HCT116 (cell line): ENCODE results near the gene LEMD3. TPM values are rescaled to one million over a fixed set of nuclear protein-coding genes. Genes with fewer than 3 reads are reported as not detected.

Experiments used
- ATAC-seq: fragments of 200-7000 bp; cut with Tn5 transposase; 2 replicates; pipeline ENCODE4 v1.9.1; 2020; ENCODE audit warnings: mild to moderate bottlenecking, moderate library complexity
- BruUV-seq: library from RNA; stranded (reverse); fragments of 400-500 nt; replicated peaks from 2 replicates; lab custom pipeline; 2021; lab: Mats Ljungman, UMichigan
- CTCF ChIA-PET: fragments of 300-600 bp; sonication (Branson Sonifier 250); formaldehyde crosslinking; loops from one replicate; lab custom pipeline; 2021; ENCODE audit warnings: antibody characterized with exemption; lab: Charles Lee
- POLR2A ChIA-PET: fragments of 300-600, 350-600 bp; sonication (Branson Sonifier 250); formaldehyde crosslinking; loops from one replicate; lab custom pipeline; 2021; ENCODE audit warnings: antibody characterized with exemption; lab: Charles Lee
- RAD21 ChIA-PET, 2 experiments: fragments of 300-600 bp; sonication (Branson Sonifier 250); formaldehyde crosslinking; loops; one replicate each; lab custom pipeline; 2023; ENCODE audit warnings: low total read pairs in 2 of 2; ENCODE audit not compliant: uncharacterized antibody in 2 of 2, unreplicated experiment in 2 of 2, low non-redundant PET in 1 of 2; lab: Charles Lee
- DNase-seq: peaks from one replicate; pipeline ENCODE4 v3.0.0-alpha.2; 2010; ENCODE audit warnings: low read depth, low spot score
- H2AFZ ChIP-seq: fragments of 200-600 bp; shearing (Covaris generic), sonication (generic); 2 replicates; pipeline ENCODE4 v1.6.1; 2017; ENCODE audit warnings: low read depth, mixed run types, mixed read lengths, antibody characterized with exemption, low read length; ENCODE audit not compliant: poor library complexity, severe bottlenecking
- H3K27ac ChIP-seq: 2 replicates; pipeline ENCODE4 v1.5.1; 2012; ENCODE audit warnings: low read depth, low read length
- H3K27me3 ChIP-seq: fragments of 200-600 bp; sonication (generic); 2 replicates; pipeline ENCODE4 v1.6.1; 2016; ENCODE audit warnings: mixed run types, low read length, mixed read lengths; ENCODE audit not compliant: insufficient read depth
- H3K36me3 ChIP-seq, 2 experiments: fragments of 200-500 bp in 1 of 2; fragments of 200-600 bp in 1 of 2; sonication (Bioruptor generic) in 1 of 2; sonication (generic) in 1 of 2; 2 replicates each; pipeline versions ENCODE4 v1.5.1 to v1.6.1; 2014 to 2016; ENCODE audit warnings: low read length in 2 of 2, inconsistent platforms in 1 of 2, mixed read lengths in 1 of 2, mixed run types in 1 of 2; ENCODE audit not compliant: insufficient read depth in 2 of 2, control insufficient read depth in 1 of 2
- H3K4me1 ChIP-seq, 2 experiments: fragments of 200-600 bp in 1 of 2; sonication (generic) in 1 of 2; 2 replicates each; pipeline versions ENCODE4 v1.5.1 to v1.6.1; 2012 to 2017; ENCODE audit warnings: low read length in 2 of 2, inconsistent platforms in 1 of 2, mild to moderate bottlenecking in 1 of 2, mixed read lengths in 1 of 2, mixed run types in 1 of 2, moderate library complexity in 1 of 2; ENCODE audit not compliant: insufficient read depth in 2 of 2, control insufficient read depth in 1 of 2
- H3K4me2 ChIP-seq: fragments of 200-600 bp; sonication (generic); 2 replicates; pipeline ENCODE4 v1.6.1; 2017; ENCODE audit warnings: mixed run types, low read length, mixed read lengths
- H3K4me3 ChIP-seq, 2 experiments: fragments of 200-600 bp in 1 of 2; sonication (generic) in 1 of 2; replicated peaks in 1 of 2; 2 replicates each; pipeline ENCODE4 v1.5.1; 2011 to 2016; ENCODE audit warnings: low read length in 2 of 2, control low read depth in 1 of 2, low read depth in 1 of 2, mild to moderate bottlenecking in 1 of 2, mixed read lengths in 1 of 2, mixed run types in 1 of 2
- H3K79me2 ChIP-seq: fragments of 200-600 bp; sonication (generic); 2 replicates; pipeline ENCODE4 v1.6.1; 2017; ENCODE audit warnings: mild to moderate bottlenecking, mixed run types, low read length, moderate library complexity, mixed read lengths; ENCODE audit not compliant: insufficient read depth
- H3K9ac ChIP-seq: fragments of 200-600 bp; sonication (generic); 2 replicates; pipeline ENCODE4 v1.6.1; 2016; ENCODE audit warnings: low read length, mixed read lengths
- H3K9me2 ChIP-seq: fragments of 200-600 bp; sonication (generic), shearing (Covaris generic); 2 replicates; pipeline ENCODE4 v1.6.1; 2017; ENCODE audit warnings: mixed run types, mild to moderate bottlenecking, moderate library complexity; ENCODE audit not compliant: insufficient read depth
- H3K9me3 ChIP-seq, 2 experiments: fragments of 200-500 bp in 1 of 2; fragments of 200-600 bp in 1 of 2; sonication (Bioruptor generic) in 1 of 2; sonication (generic) in 1 of 2; 2 replicates each; pipeline ENCODE4 v1.6.1; 2014 to 2017; ENCODE audit warnings: low read length in 2 of 2, mixed read lengths in 2 of 2, inconsistent platforms in 1 of 2, low read depth in 1 of 2, mild to moderate bottlenecking in 1 of 2, mixed run types in 1 of 2, moderate library complexity in 1 of 2; ENCODE audit not compliant: control insufficient read depth in 1 of 2, insufficient read depth in 1 of 2
- H4K20me1 ChIP-seq: fragments of 200-600 bp; sonication (generic), shearing (Covaris generic); 2 replicates; pipeline ENCODE4 v1.6.1; 2017; ENCODE audit warnings: mixed run types, mild to moderate bottlenecking, moderate library complexity; ENCODE audit not compliant: insufficient read depth
- CBX3 ChIP-seq: IDR thresholded peaks from 2 replicates; pipeline ENCODE4 v1.6.1; 2012; ENCODE audit warnings: low read depth
- CEBPB ChIP-seq: IDR thresholded peaks from 2 replicates; pipeline ENCODE4 v1.6.1; 2012; ENCODE audit warnings: low read depth
- EGR1 ChIP-seq: IDR thresholded peaks from 2 replicates; pipeline ENCODE4 v1.6.1; 2012; ENCODE audit warnings: low read depth
- EZH2 ChIP-seq: fragments of 200-600 bp; sonication (generic); IDR thresholded peaks from 2 replicates; pipeline ENCODE4 v1.6.1; 2017; ENCODE audit warnings: antibody characterized with exemption, mixed run types
- FOSL1 ChIP-seq: IDR thresholded peaks from 2 replicates; pipeline ENCODE4 v1.6.1; 2012; ENCODE audit warnings: low read depth
- POLR2A ChIP-seq: IDR thresholded peaks from 2 replicates; pipeline ENCODE4 v1.7.0; 2011; ENCODE audit warnings: borderline replicate concordance; ENCODE audit not compliant: insufficient read depth, insufficient read length; ENCODE audit errors: extremely low read depth
- POLR2AphosphoS5 ChIP-seq: IDR thresholded peaks from 2 replicates; pipeline ENCODE4 v1.6.1; 2011; ENCODE audit warnings: mild to moderate bottlenecking, low read depth, low read length, moderate library complexity
- YY1 ChIP-seq: IDR thresholded peaks from 2 replicates; pipeline ENCODE4 v1.6.1; 2011; ENCODE audit warnings: low read length, low read depth, moderate library complexity, mild to moderate bottlenecking; ENCODE audit not compliant: insufficient replicate concordance; ENCODE audit errors: extremely low read depth
- ZNF274 ChIP-seq: fragments of 200-500 bp; sonication (Bioruptor generic); IDR thresholded peaks from 2 replicates; pipeline ENCODE4 v1.6.1; 2014; ENCODE audit warnings: mild to moderate bottlenecking, low read depth, low read length, inconsistent platforms
- intact Hi-C: fragments of 100-400 bp; cut with micrococcal nuclease; formaldehyde crosslinking; loops from 2 replicates; pipeline ENCODE4 v1.10.0; 2022
- total RNA-seq: library from RNA; stranded (reverse); gene quantifications from one replicate; pipeline ENCODE4 v1.2.1, GENCODE V29; 2021; ENCODE audit not compliant: unreplicated experiment
- TF ChIP-seq, protein P1 (sequence below): IDR thresholded peaks from 2 replicates; pipeline ENCODE4 v1.6.1; 2011; ENCODE audit warnings: mild to moderate bottlenecking, low read length, moderate library complexity; ENCODE audit not compliant: insufficient replicate concordance; ENCODE audit errors: extremely low read depth
- TF ChIP-seq, protein P2 (sequence below): IDR thresholded peaks from 2 replicates; pipeline ENCODE4 v1.6.1; 2012
- TF ChIP-seq, protein P3 (sequence below): IDR thresholded peaks from 2 replicates; pipeline ENCODE4 v1.6.1; 2012
- TF ChIP-seq, protein P4 (sequence below): IDR thresholded peaks from 2 replicates; pipeline ENCODE4 v1.6.1; 2012; ENCODE audit warnings: low read depth

The LEMD3 gene
- total RNA-seq, 1 experiment from 2014 or later = 28.7 TPM

DNA sequence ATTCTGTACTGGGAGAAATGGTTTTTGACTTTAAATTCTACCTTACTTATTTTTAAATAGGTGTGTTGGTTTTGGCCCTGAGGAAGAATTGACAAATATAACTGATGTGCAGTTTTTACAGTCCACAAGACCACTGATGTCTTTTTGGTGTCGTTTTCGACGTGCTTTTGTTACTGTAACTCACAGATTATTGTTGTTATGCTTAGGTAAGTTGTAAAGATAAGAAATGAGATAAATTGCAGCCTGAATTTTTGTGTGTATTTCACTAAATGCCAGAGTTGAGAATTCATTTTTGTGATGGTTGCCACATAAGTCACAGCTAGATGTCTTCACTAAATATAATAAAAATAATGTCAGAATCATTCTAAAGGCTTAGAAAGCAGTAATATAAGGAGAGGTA, 69.2 kb downstream of the LEMD3 start:
- no peak for DNase-seq
- intact Hi-C loops = no loop called here
- no peaks in the 10 kb centered on the region; the same call in 1 of the 2 replicates for H4K20me1 ChIP-seq
- H3K4me1 ChIP-seq = no peaks in the 10 kb centered on the region
- H3K79me2 ChIP-seq = peaks cover 9% of the 10 kb centered on the region
- ChIA-PET RAD21 (no interaction called here), POLR2A (no interaction called here), CTCF (no interaction called here)
- no peak overlapping the region for H3K4me3 ChIP-seq
- H3K27me3 ChIP-seq = no peaks in the 10 kb centered on the region
- no peaks in the 10 kb centered on the region for H3K9me3 ChIP-seq
- H3K27ac ChIP-seq = no peak overlapping the region
- BruUV-seq = no TSS peak
- no peaks in the 10 kb centered on the region for H3K9me2 ChIP-seq
- ATAC-seq = no peak
- H3K4me2 ChIP-seq = no peak overlapping the region
- H2AFZ ChIP-seq = no peak overlapping the region
- no peak overlapping the region for H3K9ac ChIP-seq
- TF ChIP-seq, protein P1, sequence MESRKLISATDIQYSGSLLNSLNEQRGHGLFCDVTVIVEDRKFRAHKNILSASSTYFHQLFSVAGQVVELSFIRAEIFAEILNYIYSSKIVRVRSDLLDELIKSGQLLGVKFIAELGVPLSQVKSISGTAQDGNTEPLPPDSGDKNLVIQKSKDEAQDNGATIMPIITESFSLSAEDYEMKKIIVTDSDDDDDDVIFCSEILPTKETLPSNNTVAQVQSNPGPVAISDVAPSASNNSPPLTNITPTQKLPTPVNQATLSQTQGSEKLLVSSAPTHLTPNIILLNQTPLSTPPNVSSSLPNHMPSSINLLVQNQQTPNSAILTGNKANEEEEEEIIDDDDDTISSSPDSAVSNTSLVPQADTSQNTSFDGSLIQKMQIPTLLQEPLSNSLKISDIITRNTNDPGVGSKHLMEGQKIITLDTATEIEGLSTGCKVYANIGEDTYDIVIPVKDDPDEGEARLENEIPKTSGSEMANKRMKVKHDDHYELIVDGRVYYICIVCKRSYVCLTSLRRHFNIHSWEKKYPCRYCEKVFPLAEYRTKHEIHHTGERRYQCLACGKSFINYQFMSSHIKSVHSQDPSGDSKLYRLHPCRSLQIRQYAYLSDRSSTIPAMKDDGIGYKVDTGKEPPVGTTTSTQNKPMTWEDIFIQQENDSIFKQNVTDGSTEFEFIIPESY = no peak
- TF ChIP-seq YY1 = no peak
- TF ChIP-seq, protein P2, sequence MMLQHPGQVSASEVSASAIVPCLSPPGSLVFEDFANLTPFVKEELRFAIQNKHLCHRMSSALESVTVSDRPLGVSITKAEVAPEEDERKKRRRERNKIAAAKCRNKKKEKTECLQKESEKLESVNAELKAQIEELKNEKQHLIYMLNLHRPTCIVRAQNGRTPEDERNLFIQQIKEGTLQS = no peak
- TF ChIP-seq POLR2AphosphoS5 = no peak
- TF ChIP-seq, protein P3, sequence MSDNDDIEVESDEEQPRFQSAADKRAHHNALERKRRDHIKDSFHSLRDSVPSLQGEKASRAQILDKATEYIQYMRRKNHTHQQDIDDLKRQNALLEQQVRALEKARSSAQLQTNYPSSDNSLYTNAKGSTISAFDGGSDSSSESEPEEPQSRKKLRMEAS = no peak
- no peak for TF ChIP-seq CBX3
- TF ChIP-seq FOSL1 = no peak
- no peak for TF ChIP-seq EZH2
- TF ChIP-seq ZNF274 = no peak
- no peak for TF ChIP-seq POLR2A
- no peak for TF ChIP-seq CEBPB
- TF ChIP-seq EGR1 = no peak
- TF ChIP-seq, protein P4, sequence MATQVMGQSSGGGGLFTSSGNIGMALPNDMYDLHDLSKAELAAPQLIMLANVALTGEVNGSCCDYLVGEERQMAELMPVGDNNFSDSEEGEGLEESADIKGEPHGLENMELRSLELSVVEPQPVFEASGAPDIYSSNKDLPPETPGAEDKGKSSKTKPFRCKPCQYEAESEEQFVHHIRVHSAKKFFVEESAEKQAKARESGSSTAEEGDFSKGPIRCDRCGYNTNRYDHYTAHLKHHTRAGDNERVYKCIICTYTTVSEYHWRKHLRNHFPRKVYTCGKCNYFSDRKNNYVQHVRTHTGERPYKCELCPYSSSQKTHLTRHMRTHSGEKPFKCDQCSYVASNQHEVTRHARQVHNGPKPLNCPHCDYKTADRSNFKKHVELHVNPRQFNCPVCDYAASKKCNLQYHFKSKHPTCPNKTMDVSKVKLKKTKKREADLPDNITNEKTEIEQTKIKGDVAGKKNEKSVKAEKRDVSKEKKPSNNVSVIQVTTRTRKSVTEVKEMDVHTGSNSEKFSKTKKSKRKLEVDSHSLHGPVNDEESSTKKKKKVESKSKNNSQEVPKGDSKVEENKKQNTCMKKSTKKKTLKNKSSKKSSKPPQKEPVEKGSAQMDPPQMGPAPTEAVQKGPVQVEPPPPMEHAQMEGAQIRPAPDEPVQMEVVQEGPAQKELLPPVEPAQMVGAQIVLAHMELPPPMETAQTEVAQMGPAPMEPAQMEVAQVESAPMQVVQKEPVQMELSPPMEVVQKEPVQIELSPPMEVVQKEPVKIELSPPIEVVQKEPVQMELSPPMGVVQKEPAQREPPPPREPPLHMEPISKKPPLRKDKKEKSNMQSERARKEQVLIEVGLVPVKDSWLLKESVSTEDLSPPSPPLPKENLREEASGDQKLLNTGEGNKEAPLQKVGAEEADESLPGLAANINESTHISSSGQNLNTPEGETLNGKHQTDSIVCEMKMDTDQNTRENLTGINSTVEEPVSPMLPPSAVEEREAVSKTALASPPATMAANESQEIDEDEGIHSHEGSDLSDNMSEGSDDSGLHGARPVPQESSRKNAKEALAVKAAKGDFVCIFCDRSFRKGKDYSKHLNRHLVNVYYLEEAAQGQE = no peak
- H3K36me3 ChIP-seq = peaks cover 11 to 13% of the 10 kb centered on the region in 2 experiments; a peak in 3 of 4 replicates
